ENCODE measurements around the gene MT1E. TPM values are rescaled to one million over a fixed set of nuclear protein-coding genes. Genes with fewer than 3 reads are reported as not detected.

MT1E gene
- total and polyA plus RNA-seq, 2 of the 13 experiments (the other 11 are each of a cell fraction or from before 2014, with no cell fraction given), result 110 to 1,072 TPM

DNA sequence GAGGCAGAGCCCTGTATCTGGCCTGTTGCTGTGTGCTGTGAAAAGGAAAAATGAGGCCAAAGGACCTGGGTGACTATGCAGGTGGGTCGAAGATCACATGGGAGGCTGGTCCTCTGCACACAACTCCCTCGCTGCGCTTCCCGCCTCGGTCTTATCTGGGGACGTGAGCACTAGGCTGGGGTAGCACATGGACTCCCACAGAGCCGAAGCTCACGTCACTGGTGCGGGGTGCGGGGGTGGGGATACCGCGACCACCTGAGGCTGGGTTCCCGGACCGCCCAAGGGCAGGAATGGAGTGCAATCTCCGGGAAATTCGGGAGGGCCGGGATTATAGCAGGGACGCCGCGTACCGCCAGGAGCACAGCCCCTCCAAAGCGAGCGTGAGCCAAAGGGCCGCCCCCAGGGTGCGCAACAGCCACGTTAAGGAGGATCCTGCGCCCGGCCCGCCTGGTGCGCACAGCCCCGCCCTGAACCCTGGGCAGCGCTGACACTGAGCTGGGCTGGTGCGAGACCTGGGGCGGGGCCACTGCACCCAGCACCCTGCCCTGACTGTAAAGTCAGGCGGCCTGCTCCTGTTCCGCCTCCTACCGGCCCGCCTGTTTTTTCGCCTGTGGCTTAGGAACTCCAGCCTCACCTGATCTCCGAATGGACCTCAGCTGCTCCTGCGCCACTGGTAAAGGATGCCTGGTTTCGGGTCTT is 17.6 kb downstream of the MT1E start (continued):
- TF ChIP-seq STAG1 (CRISPR knock-in tag; IDR thresholded peaks at IDR 0.05) (peak; percentile 46), ZNF580 (CRISPR knock-in tag; IDR thresholded peaks at IDR 0.05; ENCODE audit: borderline replicate concordance, low read depth) (peak; percentile 64; the same call in 1 of the 2 replicates), ZFP91 (CRISPR knock-in tag; IDR thresholded peaks at IDR 0.05; ENCODE audit: borderline replicate concordance) (no peak; the same call in 1 of the 2 replicates), ZNF207 (IDR thresholded peaks at IDR 0.05; ENCODE audit: borderline replicate concordance) (no peak), ZNF558 (CRISPR knock-in tag; IDR thresholded peaks at IDR 0.05; ENCODE audit: borderline replicate concordance) (no peak), EP300 (IDR thresholded peaks at IDR 0.05; ENCODE audit: low read depth in 2 of 2, low read length in 2 of 2) (no peak), EP300 (CRISPR knock-in tag; IDR thresholded peaks at IDR 0.05; ENCODE audit: borderline replicate concordance) (no peak), BRCA1 (CRISPR knock-in tag; IDR thresholded peaks at IDR 0.05) (no peak), RBFOX2 (IDR thresholded peaks at IDR 0.05; ENCODE audit: low read depth, low read length) (no peak), ZNF136 (CRISPR knock-in tag; IDR thresholded peaks at IDR 0.05; ENCODE audit: low read depth) (0 out of 2 replicates have a peak, but pooled peaks have one; percentile 32), TSC22D2 (CRISPR knock-in tag; IDR thresholded peaks at IDR 0.05; ENCODE audit: borderline replicate concordance) (no peak), BRD4 (CRISPR knock-in tag; IDR thresholded peaks at IDR 0.05) (no peak; the same call in 1 of the 2 replicates), ZNF563 (CRISPR knock-in tag; IDR thresholded peaks at IDR 0.05) (peak; percentile 76; the same call in 1 of the 2 replicates), ZNF670 (CRISPR knock-in tag; IDR thresholded peaks at IDR 0.05; ENCODE audit: borderline replicate concordance) (no peak), SOX6 (IDR thresholded peaks at IDR 0.05) (no peak), SOX6 (CRISPR knock-in tag; IDR thresholded peaks at IDR 0.05) (peak; percentile 24; the same call in 1 of the 2 replicates), ZNF280B (CRISPR knock-in tag; IDR thresholded peaks at IDR 0.05; ENCODE audit: borderline replicate concordance) (no peak; the same call in 1 of the 2 replicates)
- TF ChIP-seq, protein P1, sequence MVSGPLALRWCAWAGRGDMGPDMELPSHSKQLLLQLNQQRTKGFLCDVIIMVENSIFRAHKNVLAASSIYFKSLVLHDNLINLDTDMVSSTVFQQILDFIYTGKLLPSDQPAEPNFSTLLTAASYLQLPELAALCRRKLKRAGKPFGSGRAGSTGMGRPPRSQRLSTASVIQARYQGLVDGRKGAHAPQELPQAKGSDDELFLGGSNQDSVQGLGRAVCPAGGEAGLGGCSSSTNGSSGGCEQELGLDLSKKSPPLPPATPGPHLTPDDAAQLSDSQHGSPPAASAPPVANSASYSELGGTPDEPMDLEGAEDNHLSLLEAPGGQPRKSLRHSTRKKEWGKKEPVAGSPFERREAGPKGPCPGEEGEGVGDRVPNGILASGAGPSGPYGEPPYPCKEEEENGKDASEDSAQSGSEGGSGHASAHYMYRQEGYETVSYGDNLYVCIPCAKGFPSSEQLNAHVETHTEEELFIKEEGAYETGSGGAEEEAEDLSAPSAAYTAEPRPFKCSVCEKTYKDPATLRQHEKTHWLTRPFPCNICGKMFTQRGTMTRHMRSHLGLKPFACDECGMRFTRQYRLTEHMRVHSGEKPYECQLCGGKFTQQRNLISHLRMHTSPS (CRISPR knock-in tag; IDR thresholded peaks at IDR 0.05; ENCODE audit: low read depth), result 0 out of 2 replicates have a peak, but pooled peaks have one; percentile 52
- TF ChIP-seq, protein P2, sequence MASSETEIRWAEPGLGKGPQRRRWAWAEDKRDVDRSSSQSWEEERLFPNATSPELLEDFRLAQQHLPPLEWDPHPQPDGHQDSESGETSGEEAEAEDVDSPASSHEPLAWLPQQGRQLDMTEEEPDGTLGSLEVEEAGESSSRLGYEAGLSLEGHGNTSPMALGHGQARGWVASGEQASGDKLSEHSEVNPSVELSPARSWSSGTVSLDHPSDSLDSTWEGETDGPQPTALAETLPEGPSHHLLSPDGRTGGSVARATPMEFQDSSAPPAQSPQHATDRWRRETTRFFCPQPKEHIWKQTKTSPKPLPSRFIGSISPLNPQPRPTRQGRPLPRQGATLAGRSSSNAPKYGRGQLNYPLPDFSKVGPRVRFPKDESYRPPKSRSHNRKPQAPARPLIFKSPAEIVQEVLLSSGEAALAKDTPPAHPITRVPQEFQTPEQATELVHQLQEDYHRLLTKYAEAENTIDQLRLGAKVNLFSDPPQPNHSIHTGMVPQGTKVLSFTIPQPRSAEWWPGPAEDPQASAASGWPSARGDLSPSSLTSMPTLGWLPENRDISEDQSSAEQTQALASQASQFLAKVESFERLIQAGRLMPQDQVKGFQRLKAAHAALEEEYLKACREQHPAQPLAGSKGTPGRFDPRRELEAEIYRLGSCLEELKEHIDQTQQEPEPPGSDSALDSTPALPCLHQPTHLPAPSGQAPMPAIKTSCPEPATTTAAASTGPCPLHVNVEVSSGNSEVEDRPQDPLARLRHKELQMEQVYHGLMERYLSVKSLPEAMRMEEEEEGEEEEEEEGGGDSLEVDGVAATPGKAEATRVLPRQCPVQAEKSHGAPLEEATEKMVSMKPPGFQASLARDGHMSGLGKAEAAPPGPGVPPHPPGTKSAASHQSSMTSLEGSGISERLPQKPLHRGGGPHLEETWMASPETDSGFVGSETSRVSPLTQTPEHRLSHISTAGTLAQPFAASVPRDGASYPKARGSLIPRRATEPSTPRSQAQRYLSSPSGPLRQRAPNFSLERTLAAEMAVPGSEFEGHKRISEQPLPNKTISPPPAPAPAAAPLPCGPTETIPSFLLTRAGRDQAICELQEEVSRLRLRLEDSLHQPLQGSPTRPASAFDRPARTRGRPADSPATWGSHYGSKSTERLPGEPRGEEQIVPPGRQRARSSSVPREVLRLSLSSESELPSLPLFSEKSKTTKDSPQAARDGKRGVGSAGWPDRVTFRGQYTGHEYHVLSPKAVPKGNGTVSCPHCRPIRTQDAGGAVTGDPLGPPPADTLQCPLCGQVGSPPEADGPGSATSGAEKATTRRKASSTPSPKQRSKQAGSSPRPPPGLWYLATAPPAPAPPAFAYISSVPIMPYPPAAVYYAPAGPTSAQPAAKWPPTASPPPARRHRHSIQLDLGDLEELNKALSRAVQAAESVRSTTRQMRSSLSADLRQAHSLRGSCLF (CRISPR knock-in tag; IDR thresholded peaks at IDR 0.05; ENCODE audit: borderline replicate concordance), result no peak

Measured in HepG2 (cell line).